Measurements from ENCODE around the gene RPS8.
"Not testable (repeated sequence)": the region's sequence is repeated elsewhere in the genome, so short reads cannot be mapped to it uniquely, and the experiment has no call there.

RPS8 gene

DNA sequence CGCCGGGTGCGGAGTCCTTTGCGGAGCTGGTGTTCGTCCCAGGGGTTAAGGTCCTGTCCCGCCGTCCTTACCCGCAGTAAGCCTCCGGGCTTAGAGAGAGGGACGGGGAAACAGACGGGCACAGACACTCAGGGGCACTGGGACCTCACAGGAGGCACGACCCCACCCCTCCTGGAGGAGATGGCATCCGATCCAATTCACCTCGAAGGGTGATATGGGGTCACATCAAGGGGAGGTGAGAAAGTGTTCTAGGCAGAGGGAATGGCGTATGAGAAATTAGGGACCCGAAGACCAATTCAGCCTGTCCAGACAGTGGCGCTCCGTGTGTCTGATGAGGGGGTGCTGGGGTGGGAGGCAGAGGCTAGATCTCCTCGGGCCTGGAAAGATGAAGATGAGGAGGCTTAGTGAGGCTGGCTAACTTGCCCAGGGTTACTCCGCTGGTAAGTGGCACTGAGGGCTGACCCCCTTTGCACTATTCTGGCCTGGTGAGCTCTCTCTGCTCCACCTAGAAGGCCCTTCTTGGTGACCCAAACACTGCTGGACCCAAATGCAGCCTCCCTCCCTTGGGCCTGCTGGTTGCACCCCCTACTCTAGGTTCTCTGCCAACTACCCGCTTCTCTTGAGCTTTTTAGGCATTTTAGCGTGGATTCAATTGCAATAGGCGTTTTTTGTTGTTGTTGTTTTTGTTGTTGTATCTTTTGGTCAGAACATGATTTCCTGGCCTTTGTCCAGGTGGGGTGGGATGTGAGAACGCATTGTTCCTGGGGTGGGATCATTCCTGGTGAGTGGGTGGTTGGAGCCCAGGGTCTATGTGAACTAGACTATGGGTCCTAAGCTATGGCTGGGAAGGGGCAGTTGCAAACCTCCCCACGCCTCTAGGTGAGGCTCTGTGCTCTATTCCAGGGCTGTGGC lies 45.2 kb downstream of the RPS8 start:
- DNase-seq: no peak

DNA sequence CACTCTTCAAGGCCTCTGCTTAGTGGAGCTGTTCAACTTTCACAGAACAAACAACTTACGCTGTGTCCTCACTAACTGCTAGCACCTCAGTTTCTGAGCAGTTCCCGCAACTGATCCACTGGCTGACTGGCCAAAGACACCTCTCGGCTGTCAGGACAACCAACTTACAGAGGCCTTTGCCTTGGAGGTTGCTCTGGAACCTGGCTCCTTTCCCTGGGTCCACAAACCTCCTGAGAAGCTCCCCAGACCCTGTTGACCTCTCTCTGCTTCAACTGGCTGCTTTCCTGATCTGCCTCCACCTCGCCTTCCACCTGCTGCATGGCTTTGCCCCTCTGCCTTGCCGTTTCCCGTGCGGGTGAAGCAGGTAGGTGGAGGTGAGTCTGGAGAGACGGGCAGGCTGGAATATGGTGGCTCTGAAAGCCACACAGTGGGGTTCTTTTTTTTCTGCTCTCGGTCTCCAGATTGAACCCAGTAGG lies 45.9 kb downstream of the RPS8 start:
- no peak for DNase-seq

GRCh38 chr1:44822131-44822701 lies 46.9 kb downstream of the RPS8 start:
- DNase-seq: no peak

DNA sequence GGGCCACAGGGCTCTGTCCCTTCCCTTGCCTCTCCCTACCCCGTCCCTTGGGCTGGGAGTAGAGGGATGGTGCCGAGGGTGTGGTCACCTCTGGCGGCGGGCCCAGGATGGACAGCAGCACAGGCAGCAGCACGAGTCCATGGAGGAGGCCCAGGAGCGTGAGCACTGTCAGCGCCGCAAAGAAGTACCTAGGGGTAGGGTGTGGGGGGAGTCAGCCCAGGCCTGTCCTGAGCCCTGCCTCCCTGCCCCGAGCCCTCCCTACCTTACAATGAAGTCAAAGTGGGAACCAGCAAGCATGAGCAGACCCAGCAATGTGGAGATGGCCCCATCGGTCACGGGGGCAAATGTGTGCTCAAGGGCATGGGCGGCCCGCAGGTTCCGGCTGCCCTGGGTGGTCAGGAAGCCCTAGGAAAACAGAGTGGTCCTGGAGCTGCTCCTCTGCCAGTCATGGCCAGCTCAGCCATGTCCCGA lies 47.7 kb downstream of the RPS8 start:
- DNase-seq: no peak

- not testable (repeated sequence) for DNase-seq
Observed at GRCh38 chr1:44824392-44824791, 49.1 kb downstream of the RPS8 start.

GRCh38 chr1:44826375-44827196 lies 51.2 kb downstream of the RPS8 start:
- DNase-seq: no peak

DNA sequence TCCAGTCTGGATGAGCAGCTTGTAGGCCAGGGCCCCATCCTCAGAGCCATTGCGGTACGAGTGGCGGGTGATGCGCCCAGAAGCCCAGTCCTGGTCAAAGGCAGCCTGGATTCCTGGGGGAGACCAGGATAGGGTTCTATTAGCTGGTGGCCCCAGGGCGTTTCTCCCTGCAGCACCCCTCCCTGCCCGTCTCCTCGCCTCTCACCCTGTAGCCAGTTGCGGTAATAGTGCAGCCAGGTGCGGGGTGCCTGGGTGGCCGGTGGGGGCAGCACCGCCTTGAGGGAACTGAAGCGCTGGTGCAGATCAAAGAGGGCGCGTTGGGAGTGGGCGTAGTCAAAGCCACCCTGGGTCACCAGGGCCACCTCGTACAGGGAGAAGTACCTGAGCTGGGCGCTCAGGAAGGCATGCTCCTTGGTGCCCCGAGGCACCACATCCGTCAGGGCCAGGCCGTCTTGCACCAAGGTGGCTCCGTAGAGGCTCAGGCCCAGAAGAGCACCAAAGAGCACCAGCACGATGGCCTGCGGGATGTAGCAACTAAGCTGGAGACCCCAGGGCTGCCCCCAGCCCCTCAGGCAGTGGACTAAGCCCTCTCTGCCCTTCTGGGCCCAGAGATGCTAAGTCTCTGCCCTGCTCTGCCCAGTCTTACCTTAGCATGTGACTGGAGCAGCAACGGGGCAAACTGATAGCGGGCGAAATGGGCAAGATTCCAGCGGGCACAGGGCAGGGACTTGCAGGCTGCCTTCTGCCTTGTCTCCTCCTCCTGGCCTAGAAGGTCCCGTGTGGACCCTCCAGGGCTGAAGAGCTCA lies 52.1 kb downstream of the RPS8 start:
- DNase-seq: no peak

DNA sequence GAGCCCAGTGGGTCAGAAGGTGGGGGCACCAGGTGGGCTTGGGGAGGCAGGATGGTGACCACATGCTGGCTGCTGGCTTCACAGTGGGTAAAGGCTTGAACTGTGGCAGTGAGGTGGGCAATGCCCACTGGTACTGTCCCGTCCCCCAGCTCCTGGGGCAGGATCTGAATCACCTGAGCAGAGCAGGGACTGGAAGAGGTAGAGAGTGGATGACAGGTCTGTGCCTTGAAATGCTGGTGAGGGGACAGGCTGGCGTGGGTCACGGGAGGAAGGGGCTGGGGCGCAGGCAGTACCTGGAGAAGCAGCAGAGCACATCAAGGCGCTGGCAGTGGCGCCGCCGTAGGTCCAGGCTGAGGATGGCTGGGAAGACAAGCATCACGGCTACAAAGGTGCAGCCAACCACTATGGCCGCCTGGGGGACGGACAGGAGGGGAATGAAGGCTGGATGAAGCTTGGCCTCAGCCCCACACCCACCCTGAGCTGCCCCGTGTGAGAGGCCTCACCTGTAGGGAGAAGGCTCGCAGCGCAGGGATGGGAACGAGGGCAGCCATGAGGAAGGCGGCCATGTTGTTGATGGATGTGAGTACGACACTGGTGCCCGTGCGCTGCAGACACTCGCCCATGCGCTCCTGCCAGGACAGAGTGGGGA lies 52.8 kb downstream of the RPS8 start:
- no peak for DNase-seq

All from activated CD8-positive, alpha-beta memory T cell treated with anti-CD3 and anti-CD28 coated beads, Interleukin-2, amount 50 U/mL, for 48 hours (primary cell).